Measurements from ENCODE around the gene NEUROG3.

GRCh38 chr10:69537449-69537848 is 35.8 kb downstream of the NEUROG3 start:
- no peak for TF ChIP-seq POLR2AphosphoS5 (IDR thresholded peaks at IDR 0.05)
- no peak for TF ChIP-seq CTCF (IDR thresholded peaks at IDR 0.05)
- no peak for TF ChIP-seq POLR2A (IDR thresholded peaks at IDR 0.05)

Data from stomach (tissue), 4 donors.